Islet precursor cell (in vitro differentiated cells): ENCODE results near the gene CR1.
"Not testable (repeated sequence)": the region's sequence is repeated elsewhere in the genome, so short reads cannot be mapped to it uniquely, and the experiment has no call there.

Experiments used
- DNase-seq: peaks from one replicate; pipeline ENCODE4 v3.0.0-alpha.2; 2018

Gene CR1

DNA sequence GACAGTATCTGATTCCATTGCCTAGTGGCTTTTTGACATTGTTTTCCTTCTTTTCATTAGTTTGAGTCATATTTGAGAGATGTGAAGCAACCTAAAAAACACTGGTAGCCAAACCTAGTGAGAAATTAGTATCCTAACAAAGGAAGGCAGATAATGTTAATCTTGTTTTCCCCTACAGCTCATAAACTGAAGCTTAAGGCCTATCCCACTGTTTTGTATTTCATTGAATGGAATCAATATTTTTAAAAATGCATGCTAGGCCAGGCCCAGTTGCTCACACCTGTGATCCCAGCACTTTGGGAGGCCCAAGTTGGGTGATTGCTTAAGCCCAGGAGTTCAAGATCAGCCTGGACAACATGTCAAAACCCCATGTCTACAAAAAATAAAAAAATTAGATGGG is 150.2 kb downstream of the CR1 start:
- DNase-seq: no peak

DNA sequence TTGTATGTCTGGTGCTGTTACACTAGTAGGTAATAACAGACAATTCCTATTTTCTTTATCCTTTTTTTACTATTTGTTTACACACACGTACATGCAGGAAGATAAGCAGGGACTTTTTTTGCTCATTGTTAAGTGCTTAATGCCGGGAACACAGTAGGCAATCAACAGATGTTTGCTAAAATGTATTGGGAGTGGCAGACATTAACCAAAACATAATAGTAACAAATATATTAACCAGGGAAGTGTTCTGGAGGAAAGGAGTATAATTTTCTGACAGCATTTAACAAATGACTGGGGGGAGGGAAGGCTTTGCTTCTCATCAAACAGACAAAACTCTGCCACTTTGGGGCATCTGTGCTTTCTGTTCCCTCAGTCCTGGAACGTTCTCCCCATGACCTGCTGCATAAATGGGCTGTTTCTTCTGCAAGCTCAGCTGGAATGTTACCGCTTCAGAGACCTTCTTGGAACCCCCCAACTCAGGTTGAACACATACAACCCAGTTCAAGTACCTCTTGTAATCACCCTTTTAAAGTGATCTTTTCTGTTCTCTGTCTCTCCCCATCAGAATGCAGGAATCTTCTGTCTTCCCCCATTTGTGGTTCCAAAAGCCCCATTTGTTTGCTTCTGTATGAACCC is 151.1 kb downstream of the CR1 start:
- no peak for DNase-seq

DNA sequence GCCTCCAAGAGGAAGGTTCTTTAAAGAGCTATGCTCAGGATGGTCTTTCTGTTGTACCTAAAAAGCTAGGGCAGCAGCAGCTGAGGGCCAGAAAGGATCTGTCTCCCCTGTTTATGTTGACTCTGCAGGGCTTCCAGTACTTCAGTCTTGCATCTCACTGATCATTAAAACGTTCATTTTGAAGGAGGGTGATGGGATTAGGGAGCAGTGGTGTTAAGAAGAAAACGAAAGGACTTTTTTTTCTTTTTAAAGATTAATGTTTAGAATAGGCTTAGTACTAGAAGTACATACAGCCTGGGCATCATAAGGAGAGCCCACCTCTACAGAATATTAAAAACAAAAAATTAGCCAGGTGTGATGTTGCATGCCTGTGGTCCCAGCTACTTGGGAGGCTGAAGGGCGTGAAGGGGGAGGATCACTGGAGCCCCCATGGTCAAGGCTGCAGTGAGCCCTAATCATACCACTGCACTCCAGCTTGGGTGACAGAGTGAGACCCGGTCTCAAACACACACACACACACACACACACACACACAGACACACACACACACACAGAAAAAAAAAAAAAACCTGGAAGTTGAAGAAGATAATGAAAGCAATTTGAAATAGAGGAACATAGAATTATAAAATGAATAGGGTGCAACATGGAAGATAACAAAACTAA is 151.8 kb downstream of the CR1 start:
- DNase-seq: no peak

DNA sequence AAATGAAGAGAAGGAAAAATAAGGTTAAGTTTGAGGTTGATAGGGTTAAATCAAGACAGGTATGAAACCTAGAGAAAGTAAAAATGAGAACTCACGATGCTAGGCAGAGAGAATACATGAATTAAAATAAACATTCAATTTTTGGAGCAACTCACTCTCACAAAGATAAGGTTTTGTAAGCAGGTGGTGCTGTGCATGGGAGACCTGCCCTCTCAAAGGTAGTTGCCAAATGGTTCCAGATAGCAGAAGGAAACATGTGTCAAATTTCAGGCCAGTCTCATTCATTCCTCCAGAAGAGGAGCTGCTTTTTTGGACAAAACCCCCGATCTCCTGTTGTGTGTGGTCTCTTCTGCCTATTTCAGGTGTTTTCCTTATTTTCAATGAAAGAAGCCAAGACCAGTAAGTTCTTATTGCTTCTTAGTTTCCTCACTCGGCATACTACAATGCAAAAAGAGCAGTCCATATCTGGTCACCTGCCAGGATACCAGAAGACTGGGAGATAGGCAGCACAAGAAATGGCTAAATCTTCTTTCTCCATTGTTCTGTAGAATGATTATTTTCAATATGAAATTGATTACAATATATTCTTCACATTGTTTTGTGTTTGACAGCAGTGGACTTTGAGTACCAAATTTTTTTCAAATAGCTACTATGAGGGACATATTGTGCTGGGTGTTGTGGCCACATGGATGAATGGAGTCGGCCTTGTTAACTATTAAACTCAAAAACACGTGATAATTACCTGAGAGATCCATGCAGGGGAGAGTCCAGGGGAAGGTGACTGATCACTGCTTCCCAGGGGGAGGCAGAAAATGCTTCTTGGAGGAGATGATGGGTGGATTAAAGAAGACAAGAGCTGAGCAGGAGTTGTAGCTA is 152.6 kb downstream of the CR1 start:
- no peak for DNase-seq

DNA sequence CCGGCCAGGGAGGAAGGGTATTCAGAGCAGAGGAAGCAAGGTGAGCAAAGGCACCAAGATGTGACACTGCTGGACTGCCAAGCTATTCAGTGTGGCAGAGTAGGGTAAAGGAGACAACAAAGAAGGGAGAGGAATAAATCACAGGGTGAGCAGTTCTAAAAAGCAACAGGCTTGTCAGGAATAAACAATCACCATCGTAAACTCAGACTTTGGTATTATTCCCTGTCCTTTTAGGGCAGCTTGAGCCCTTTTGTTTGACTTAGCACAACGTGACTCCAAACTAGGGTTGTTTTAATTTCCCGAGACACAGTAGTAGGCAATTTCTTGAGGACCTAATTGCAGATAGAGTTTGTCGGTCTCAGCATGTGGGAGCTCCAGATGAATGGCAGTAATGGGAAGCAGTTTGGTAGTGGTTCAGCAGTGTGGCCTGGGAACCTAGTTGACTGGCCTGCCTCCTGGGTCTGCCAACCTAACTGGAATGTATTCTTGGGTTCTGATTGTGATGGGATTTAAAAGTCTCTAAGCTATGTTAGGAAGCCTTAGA is 153.3 kb downstream of the CR1 start:
- no peak for DNase-seq

DNA sequence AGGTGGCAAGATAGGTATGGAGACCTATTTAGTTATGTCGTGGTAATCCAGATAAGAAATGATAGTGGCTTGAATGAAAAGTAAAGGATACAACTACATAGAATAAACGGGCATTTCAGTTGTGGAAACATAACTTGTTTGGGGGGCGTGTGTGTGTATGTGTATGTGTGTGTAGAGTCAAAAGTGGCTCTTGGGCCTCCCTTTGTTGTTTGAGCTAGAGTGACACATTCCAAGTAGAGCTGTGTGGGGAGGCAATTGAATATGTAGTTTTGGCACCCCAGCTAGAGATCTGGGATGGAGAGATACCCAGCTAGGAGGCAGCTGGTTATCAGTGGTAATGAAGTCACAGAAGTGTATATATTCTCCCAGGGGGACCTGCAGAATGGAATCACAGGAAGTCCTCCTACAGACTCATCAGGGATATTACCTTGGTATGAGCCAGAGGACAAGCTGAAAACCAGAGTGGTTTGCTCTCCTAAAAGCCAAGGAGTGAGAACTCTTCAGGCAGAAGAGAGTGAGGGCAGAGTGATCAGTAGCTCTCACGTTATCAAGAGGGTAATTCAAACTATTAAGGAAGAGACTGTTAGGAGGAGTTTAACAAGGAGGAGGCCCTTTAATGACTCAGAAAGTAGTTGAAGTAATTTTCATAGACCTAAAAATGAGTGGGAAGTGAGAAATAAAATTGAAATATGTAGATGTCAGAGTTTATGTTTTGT is 154.1 kb downstream of the CR1 start:
- DNase-seq: no peak

DNA sequence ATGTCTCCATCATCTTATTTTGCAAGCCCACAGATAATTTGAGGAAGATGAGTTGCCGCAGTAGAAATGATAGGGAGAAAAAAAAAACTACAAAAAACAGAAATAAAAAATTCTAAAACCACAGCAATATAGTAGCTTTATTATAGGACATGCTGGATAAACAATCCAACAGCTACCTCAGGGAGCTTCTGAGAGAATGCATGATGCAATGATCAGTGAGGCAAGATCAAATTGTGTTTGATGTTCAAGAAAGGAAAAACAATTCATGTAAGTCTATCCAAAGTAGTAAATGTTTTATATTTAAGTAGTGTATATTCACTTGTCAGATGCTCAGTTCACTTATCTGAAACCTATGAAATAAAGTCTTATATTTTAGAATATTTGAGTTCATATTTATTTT is 155.6 kb downstream of the CR1 start:
- DNase-seq: no peak

DNA sequence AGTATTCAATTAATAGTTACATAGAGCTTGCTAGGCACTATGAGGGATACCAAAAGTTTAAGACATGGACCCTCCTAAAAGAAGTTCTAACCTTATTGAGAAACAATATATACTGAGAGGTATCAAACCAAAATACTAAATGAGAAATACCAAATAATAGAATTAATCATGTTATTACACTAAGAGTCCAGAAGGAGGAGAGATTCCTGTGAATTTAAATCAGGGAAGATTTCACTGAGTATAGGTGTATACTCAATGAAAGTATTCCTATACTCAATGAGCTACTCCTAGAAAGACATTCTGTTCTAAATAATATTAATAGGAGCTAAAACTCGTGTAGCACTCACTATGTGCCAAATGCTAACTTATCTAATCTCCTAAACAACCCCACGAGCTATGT is 158.4 kb downstream of the CR1 start:
- DNase-seq: no peak

DNA sequence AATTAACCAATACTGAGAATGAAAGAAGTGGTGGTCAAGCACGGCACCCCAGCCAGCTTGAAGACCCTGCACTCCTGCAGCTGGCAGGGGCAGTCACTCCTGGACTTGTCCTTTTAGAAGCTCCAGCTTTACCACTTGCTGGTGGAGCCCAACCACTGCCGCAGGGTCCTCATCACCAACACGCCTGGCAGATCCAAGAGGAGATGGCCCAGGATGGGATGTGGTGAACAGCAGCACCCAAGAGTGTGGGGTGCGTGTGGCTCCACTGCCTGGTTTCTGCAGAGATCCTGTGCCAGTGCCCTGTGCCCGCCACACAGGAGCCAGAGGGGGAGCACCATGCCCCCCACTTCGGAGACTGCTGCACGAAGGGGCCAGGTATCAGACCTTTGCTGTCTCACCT is 162.5 kb downstream of the CR1 start:
- no peak for DNase-seq

DNA sequence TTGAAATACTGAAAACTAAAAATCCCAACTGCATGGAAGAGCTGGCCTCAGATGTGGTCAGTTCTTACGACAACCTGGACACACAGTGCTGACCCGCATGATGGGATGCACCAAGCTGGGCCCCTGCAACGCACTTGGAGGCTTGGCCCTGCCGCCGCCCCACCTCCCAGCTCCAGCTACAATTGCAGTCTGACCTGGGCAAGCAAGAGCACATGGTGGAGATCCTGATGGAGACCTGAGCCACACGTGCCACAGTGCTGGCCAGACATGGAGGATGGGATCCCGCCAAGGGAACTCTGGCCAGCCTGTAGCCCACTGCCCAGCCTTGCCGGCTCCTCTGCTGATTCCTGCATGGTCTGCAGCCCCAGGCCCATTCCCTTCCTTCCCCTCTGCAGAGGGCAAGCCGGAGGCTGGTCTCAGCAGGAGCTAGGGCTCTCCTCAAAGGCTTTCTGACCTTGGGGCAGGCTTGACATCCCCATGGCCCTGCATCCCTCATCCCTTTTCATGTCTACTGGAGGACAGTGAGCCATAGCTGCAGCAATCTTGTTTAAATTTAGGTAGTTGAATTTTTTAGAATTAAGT is 163.0 kb downstream of the CR1 start:
- DNase-seq: no peak

DNA sequence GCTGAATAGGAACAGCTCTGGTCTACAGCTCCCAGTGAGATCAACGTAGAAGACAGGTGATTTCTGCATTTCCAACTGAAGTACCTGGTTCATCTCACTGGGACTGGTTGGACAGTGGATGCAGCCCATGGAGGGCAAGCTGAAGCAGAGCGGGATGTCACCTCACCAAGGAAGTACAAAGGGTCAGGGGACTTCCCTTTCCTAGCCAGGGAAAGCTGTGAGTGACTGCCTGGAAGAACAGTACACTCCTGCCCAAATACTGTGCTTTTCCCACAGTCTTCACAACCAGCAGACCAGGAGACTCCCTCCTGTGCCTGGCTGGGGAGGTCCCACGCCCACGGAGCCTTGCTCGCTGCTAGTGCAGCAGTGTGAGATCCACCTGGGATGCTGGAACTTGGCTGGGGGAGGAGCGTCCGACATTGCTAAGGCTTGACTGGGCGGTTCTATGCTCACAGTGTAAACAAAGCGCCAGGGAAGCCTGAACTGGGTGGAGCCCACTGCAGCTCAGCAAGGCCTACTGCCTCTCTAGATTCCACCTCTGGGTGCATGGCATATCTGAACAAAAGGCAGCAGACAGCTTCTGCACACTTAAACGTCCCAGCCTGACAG is 163.7 kb downstream of the CR1 start:
- no peak for DNase-seq

DNA sequence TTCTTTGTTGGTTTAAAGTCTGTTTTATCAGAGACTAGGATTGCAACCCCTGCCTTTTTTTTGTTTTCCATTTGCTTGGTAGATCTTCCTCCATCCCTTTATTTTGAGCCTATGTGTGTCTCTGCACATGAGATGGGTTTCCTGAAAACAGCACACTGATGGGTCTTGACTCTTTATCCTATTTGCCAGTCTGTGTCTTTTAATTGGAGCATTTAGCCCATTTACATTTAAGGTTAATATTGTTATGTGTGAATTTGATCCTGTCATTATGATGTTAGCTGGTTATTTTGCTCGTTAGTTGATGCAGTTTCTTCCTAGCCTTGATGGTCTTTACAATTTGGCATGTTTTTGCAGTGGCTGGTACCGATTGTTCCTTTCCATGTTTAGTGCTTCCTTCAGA is 165.5 kb downstream of the CR1 start:
- DNase-seq: not testable (repeated sequence)

DNA sequence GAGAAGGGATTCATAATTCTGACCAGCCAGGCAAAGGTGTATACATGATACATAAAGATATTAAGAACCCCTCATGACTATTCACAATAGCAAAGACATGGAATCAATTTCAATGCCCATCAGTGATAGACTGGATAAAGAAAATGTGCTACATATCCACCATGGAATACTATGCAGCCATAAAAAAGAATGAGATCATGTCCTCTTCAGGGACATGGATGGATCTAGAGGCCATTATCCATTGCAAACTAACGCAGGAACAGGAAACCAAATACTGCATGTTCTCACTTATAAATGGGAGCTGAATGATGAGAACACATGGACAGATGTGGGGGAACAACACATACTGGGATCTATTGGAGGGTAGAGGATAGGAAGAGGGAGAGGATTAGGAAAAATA is 170.4 kb downstream of the CR1 start:
- no peak for DNase-seq

DNA sequence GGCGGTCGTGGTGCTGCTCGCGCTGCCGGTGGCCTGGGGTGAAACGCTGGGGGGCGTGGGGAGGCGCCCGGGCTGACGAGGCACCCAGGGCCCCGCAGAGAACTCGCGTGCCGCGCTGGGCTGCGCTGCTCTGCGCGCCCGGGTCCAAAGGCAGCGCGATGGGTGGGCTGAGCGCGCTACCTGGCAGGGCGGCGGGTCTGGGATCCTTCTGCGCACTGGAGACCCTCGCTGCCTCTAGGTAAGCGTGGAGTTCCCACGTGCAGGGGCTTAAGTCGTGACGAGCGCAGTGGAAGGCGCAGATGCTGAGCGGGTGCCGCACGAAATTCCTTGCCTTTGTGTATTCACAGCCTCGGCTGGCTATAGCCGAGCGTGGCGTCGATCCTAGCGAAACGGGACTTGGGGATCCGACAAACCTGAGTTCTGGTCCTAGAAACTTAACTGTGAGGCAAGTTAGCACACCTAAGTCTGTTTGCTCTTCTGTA is 173.6 kb downstream of the CR1 start:
- DNase-seq: no peak

DNA sequence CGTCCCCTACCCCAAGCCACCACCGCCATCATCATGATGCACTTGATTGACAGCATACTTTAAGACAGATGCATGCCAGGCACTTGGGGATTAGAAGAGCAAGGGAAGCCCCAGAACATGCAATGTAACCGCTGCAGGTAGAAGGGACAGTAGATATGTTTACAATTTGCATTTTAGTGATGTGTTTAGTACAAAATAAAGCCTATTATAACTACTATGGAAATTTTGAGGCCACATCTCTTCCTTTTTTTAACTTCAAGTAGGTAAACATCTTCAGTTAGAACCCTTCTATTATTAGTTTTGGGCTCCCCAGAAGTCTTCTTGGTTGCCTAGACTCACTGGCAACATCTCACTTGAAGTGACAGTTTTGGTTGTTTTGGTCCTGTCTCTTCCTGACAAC is 174.2 kb downstream of the CR1 start:
- no peak for DNase-seq

DNA sequence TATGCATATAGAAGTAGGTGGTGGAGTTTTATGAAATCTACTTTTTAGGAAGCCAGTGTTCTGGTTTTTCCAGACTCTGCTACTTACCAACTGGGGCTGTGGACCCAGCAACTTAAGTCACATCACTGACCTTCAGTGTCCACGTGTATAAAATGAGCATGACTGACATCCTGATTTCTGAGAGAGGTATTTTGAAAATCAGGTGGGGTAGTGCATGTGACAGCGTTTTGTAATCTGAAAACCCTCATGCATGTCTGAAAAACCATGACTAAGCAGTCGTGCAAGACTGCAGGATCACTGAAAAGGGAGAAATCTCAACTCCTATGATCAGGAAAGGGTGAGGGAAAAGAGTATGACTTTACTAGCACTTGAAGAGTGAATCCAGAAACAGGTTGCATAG is 175.0 kb downstream of the CR1 start:
- no peak for DNase-seq

DNA sequence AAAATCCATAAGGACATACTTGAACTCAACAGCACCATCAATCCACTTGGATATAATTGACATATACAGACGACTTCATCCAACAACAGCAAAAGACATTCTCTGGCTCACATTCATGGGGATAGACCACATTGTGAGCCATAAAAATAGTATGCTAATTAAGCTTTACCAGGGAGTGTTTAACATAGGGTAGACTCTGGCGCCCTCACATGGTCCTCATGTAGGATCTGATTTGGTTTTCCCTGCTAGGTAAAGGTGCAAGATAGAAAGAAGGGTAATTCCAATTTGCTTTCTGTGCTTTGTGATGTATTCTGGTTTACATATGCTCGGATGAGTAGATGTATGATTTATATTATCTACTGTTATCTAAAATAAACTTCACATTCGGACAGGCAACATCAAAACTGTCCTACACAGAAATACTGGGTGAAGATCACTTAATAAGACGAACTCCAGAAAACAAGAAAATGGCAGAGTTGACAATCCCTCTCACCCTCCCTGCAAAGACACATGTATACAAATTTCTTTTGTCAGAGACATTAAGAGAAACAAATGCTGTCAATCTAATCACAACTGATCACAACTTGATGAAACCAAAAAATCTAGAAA is 176.7 kb downstream of the CR1 start:
- no peak for DNase-seq

DNA sequence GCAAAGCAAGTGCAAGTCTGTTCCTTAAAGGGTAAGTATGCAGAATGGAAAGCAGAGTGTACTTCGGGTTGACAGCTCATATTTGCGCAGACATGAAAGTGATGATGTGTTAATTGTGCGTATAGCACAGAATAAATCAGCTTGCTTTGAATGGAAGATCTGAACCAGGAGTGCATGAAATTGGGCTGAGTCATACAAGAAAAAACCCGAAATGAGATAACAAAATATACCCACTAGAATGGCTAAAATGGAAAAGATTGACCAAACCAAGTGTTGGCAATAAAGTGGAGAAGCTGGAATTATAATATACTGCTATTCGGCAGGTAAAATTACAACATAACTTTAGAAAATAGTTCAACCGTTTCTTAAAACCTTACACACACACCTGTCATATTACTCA is 177.4 kb downstream of the CR1 start:
- DNase-seq: no peak

DNA sequence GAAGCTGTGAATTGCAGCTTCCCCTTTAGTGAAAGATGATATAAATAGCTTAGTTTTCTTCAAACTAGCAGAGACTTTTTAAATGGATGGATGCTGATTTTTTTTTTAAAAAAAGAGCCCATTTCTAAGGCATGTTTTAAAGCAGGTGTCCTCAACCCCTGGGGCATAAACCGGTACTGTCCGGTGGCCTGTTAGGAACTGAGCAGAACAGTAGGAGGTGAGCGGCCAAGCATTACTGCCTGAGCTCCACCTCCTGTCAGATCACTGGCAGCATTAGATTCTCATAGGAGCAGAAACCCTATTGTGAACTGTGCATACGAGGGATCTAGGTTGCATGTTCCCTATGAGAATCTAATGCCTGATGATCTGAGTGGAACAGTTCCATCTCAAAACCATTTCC is 180.2 kb downstream of the CR1 start:
- no peak for DNase-seq

DNA sequence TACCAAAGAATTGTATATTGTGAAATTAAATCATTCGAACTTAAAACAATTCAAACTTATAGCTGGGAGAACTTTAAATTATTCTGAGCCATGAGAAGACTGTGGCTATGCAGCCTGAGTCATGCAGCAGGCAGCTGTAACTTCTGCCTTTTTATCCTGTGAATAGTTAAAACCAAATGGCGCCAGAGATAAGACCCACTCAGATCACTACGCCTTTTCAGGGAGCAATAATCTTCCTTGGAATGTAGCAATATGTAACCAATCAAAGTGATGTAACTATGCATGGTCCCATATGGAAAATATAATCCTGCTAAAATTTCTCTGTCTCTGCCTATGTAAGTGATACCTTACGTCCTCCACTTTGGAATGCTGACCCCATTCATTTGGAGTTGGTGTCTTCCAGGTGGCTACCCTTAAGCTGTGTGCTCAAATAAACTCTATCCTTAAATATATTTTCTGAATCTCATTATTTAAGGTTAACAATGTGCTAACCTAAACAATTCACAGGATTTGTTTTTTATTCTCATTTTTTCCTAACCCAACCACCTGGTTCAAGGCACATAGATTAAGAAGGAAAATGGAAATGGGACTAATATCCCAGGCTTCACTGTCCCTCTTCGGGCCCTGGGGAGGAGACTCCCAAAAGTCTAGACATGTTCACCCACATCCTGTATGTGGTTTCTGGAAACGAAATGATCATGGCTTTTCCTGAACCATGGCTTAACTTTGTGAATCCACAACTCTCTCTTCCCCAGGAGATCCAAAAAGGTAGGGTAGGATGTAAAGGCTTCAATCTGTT is 184.8 kb downstream of the CR1 start:
- DNase-seq: not testable (repeated sequence)
